GM21390 (cell line): ENCODE results near the gene MMP23B.

ENCODE experiments used
- ATAC-seq: cut with Tn5 transposase; IDR thresholded peaks from one replicate; pipeline ENCODE4 v1.9.1; 2021; ENCODE audit not compliant: unreplicated experiment

The MMP23B gene

DNA sequence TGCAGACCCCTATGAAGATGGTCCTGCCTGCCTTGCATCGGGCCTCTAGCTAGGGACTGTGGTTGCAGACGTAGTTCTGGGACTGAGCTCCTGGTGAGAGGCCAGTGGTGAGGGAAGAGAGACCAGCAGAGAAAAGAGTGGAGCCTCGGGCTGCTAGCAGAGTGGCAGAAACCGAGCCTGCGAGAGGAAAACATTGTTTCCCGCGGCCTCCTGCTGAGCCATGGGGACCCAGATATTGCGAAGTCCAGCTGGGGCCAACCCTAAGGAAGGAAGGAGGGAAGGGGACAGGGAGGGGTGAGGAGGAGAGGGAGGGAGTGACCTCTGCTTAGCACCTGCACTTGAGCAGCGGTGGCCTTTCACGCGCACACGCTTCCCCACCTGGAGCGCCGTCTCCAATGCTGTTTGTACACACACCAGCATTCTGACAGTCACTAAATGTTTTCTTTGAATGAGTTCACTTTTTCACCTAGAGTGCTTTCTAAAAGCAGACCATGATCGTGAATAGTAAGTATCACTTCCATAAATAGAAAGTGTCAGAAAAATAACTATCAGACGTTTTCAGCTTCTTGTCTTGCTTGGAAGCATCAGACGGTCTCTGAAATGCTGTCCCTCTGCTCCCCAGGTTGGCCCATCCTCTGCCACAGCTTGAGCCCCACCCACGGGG, 29.5 kb upstream of the MMP23B start:
- ATAC-seq: no peak

DNA sequence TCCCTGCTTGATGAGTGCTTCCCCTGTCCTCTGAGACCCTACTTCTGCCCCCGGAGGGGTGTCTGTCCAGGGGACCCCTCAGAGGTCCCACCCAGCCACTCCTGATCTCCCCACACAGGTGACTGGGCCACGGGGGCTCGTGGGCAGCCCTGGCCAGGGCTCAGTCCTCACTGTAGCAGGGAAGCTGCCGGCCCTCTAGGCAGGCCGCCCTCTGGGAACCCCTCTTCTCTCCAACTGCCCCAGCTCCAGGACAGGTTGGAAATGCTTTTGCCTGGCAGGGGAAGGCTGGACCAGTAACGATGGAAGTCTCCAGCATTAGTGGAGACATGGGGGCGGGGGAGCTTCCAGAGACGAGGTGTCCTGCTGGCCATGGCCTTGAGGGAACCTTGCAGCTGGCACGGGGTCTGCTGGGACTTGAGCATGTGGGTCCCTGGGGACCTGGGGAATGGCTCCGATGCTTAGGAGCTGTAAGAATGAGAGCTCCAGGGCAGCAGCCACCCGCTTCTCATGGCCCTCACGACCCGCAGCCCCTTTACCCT, 28.9 kb upstream of the MMP23B start:
- no peak for ATAC-seq

- ATAC-seq: no peak
Measured at GRCh38 chr1:1603671-1604373, 28.2 kb upstream of the MMP23B start.

DNA sequence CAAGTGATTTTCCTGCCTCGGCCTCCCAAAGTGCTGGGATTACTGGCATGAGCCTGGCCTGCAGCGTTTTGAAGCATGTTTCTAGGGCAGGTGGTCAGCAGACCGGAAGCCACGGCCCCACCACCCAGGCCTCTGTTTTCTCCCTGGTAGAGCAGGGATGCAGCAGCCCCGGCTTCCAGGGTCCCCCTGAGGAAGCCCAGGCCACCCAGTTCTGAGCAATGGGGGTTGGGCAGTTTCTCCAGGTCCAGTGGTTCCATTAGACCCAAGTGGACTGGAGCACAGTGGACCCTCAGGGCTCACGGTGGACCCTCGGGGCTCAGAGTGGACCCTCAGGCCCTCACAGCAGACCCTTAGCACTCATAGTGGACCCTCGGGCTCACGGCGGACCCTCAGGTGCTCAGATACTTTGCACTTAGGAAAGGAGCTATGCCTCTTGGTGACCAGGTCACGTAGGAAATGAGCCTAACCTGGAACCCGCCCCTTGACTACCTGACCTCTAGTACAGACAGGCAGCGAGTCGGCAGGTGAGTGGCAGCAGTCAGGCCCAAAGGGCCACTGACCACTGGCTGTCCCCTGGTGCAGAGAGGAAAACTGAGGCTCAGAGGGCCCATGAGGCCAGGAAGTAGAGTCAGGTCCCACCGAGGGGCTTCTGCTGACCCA, 27.5 kb upstream of the MMP23B start:
- ATAC-seq: no peak

DNA sequence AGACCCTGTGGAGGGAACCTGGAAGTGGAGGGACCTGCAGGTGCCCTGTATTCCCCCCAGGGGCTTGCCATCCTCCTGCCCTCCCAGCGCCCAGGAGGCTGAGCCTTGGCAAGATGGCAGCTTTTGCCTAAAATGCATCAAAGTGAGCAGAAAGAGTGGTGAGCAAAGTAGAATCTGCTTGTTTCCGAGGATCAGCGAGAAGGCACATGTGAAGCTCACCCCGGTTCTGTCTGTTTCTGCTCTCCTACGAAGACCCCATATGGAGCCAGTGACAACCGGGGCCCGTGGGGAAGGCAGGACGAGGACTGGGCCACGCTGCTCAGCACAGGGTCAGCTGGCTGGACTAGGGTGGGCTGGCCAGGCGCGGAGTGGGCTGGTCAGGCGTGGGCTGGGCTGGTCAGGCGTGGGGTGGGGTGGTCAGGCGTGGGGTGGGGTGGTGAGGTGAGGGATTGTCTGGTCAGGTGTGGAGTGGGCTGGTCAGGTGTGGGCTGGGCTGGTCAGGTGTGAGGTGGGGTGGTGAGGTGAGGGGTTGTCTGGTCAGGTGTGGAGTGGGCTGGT, 26.9 kb upstream of the MMP23B start:
- ATAC-seq: no peak

- ATAC-seq: no peak
Measured at GRCh38 chr1:1605724-1606123, 26.2 kb upstream of the MMP23B start.

GRCh38 chr1:1606232-1606631, 25.7 kb upstream of the MMP23B start:
- no peak for ATAC-seq

- no peak for ATAC-seq
Measured at GRCh38 chr1:1609822-1610485, 22.0 kb upstream of the MMP23B start.

DNA sequence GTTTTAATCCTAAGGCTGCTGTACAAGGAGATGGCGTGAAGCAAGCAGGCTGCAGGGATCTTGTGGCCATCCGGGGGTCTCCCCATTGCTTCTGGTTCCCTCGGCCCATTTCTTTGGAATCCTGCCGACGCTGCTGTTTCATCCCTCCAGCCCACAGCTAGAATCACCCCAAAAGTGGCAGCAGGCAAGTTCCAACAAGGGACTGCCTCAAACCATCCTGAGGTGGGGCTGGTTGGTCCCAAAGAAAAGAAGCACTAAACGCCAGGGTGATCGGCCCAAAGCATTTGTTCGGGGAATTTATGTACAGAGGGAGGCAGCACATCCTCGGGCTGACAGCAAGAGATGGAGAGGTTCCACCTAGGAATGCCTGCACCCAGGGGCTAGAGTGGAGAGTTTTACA, 21.2 kb upstream of the MMP23B start:
- no peak for ATAC-seq

DNA sequence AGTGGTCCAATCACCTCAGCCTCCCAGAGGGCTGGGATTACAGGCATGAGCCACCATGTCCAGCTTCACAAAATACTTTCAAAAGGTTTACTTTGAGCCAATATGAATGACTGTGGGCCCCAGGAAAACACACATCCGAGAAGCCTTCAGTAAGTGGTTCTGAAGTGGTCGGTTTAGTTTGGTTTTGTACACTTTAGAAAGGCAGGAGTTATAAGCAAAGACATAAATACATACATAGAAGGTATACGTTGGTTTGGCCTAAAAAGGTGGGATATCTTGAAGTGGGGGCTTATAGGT, 19.9 kb upstream of the MMP23B start:
- ATAC-seq: no peak

GRCh38 chr1:1613509-1614082, 18.4 kb upstream of the MMP23B start:
- no peak for ATAC-seq

DNA sequence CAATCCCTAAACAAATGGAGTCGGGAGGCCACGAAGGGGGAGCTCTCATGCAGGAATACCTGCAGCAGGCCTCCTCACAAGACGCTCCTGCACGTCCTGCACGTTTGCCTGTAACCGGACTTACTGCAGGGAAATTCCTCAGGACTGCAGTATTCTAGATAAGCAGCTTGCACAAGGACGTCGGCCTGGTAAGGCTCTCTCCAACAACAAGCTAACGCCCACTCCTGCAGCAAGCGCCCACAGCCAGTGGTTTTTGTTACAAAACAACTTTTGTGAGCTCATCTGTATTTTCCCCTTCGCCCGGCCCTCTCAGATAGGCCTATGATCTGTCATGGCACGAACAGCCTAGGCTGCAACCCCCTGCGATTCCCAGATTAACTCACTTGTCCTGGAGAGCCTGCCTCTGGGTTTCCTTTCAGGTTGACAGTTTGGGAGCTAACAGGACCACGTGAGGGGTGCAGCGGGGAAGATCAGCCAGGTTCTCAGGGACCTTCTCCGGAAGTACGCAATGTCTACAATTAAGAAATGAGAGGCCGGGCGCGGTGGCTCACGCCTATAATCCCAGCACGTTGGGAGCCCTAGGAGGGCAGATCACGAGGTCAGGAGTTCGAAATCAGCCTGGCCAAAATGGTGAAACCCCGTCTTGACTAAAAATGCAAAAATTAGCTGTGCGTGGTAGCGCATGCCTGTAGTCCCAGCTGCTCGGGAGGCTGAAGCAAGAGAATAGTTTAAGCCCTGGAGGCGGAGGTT, 17.6 kb upstream of the MMP23B start:
- ATAC-seq: no peak

GRCh38 chr1:1614954-1615255, 17.1 kb upstream of the MMP23B start:
- ATAC-seq: no peak

DNA sequence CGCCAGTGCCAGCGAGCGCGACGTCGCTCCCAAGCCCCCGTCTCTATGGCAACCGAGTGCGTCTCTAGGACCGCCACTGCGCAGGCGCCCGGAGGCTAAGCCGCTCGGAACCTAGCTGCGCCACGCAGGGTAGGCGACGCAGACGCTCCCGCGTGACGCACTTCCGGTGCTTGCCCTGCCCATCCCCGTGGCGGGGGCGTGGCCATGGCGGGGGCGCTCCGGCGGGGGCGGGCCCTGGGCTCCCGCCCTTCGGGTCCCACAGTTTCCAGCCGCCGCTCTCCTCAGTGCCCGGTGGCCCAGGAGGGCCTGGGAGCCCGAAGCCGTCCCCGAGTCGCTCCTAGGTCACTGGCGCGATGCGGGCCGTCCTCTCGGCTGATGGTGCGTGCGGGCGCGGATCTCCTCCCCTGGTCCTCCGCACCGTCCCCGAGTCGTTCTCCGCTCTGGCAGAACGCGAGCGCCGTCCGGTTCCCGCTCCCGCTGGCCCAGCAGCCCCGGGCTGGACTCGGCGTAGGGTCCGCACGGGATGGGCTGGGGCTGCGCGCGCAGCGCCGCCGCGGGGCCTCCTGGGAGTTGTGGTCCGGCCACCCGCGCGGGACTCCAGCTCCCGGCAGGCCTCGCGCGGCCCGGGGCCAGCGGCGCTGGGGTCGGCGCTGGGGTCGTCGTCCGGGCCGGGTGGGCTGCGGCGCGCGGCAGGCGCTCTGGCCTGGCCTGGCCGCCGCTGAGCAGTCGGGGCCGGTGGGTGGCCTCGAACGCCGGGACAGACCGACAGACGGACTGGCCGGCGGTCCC, 16.5 kb upstream of the MMP23B start, which contains the start of gene MIB2:
MIB2 (plus strand) TSS at position 245 of the 789 bp plus-strand sequence. CDS start 7,953 bp downstream, outside the sequence.
- ATAC-seq: peak; percentile 80

GRCh38 chr1:1616045-1616790, 15.8 kb upstream of the MMP23B start:
- peak; percentile 19 for ATAC-seq

- ATAC-seq: no peak
Measured at GRCh38 chr1:1616838-1617237, 15.1 kb upstream of the MMP23B start.

DNA sequence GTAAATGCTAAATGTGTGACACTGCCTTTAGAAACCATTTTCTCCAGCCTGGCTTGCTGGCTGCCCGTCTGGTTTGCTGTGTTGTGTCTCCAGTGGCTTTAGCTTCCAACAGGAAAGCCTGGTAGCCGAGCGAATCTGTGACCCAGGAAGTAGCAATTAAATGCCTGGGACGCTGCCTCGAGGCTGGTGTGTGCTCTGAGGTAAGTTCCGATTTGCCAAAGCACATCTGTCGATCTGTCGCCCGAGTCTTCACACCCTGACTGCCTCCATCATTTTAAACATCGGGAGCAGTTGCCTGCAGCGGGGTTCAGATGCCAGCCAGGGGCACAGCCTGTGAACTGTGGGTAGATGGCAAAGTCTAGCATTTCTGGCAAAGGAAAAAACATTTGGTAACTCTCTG, 14.5 kb upstream of the MMP23B start:
- ATAC-seq: no peak

DNA sequence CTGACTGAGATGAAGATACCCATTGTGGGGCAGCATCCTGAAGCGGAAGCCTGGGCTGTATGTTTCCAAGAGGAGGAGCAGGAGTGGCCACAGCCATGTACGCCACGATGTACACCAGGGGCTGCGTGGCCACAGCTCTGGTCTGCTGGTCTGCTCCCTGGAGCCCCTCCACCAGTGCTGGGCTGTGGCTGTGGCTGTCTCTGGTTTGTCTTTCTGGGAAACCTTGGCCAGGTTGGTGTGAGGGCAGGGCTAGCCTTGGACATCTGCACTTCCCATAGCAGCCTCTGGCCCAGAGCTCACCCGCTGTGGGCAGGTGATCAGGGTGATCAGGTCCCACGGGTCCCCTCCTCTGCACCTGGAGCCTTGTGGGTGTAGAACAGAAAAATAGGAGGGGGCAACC, 14.0 kb upstream of the MMP23B start:
- ATAC-seq: no peak
